Brain pericyte (primary cell): Measurements from ENCODE around the gene SPG11.
"Not testable (repeated sequence)": the region's sequence is repeated elsewhere in the genome, so short reads cannot be mapped to it uniquely, and the experiment has no call there.

ENCODE experiments used
- DNase-seq: peaks from one replicate; pipeline ENCODE4 v3.0.0-alpha.2; 2012; ENCODE audit warnings: low read depth, low spot score

SPG11 gene

GRCh38 chr15:44682809-44683682, 19.6 kb upstream of the SPG11 start:
- not testable (repeated sequence) for DNase-seq

GRCh38 chr15:44682211-44682610, 18.7 kb upstream of the SPG11 start:
- DNase-seq: no peak

GRCh38 chr15:44676676-44677075, 13.2 kb upstream of the SPG11 start:
- DNase-seq: no peak

GRCh38 chr15:44675911-44676310, 12.4 kb upstream of the SPG11 start:
- DNase-seq: no peak

- DNase-seq: no peak
Measured at GRCh38 chr15:44673639-44674038, 10.2 kb upstream of the SPG11 start.

- no peak for DNase-seq
Measured at GRCh38 chr15:44670087-44670950, 6.9 kb upstream of the SPG11 start.

- no peak for DNase-seq
Measured at GRCh38 chr15:44668921-44669320, 5.5 kb upstream of the SPG11 start.

- no peak for DNase-seq
Measured at GRCh38 chr15:44667039-44667360, 3.5 kb upstream of the SPG11 start.

- no peak for DNase-seq
Measured at GRCh38 chr15:44666210-44667038, 3.0 kb upstream of the SPG11 start.

GRCh38 chr15:44662478-44663409, 718 bp downstream of the SPG11 start:
- no peak for DNase-seq

- DNase-seq: no peak
Measured at GRCh38 chr15:44661576-44661975, 1.9 kb downstream of the SPG11 start.

- DNase-seq: no peak
Measured at GRCh38 chr15:44659056-44659455, 4.4 kb downstream of the SPG11 start.

GRCh38 chr15:44657378-44657777, 6.1 kb downstream of the SPG11 start:
- DNase-seq: no peak

- no peak for DNase-seq
Measured at GRCh38 chr15:44656913-44657312, 6.5 kb downstream of the SPG11 start.

- DNase-seq: no peak
Measured at GRCh38 chr15:44656298-44656697, 7.2 kb downstream of the SPG11 start.

- DNase-seq: no peak
Measured at GRCh38 chr15:44654858-44655257, 8.6 kb downstream of the SPG11 start.

GRCh38 chr15:44647637-44648036, 15.8 kb downstream of the SPG11 start:
- DNase-seq: no peak

GRCh38 chr15:44647036-44647435, 16.4 kb downstream of the SPG11 start:
- no peak for DNase-seq

- DNase-seq: no peak
Measured at GRCh38 chr15:44646460-44646859, 17.0 kb downstream of the SPG11 start.

GRCh38 chr15:44641651-44642050, 21.8 kb downstream of the SPG11 start:
- DNase-seq: no peak

- no peak for DNase-seq
Measured at GRCh38 chr15:44636976-44637375, 26.5 kb downstream of the SPG11 start.
